IPS-18a (cell line): ENCODE measurements around the gene RNASET2.
"Not testable (repeated sequence)": the region's sequence is repeated elsewhere in the genome, so short reads cannot be mapped to it uniquely, and the experiment has no call there.

Experiments
- H3K27ac ChIP-seq: one replicate; pipeline ENCODE4 v1.5.1; 2013; ENCODE audit warnings: low read length
- H3K27me3 ChIP-seq: one replicate; pipeline ENCODE4 v1.6.1; 2013; ENCODE audit warnings: mild to moderate bottlenecking, low read length; ENCODE audit not compliant: control insufficient read depth, insufficient read depth
- H3K36me3 ChIP-seq: one replicate; pipeline ENCODE4 v1.6.1; 2013; ENCODE audit warnings: low read depth, low read length; ENCODE audit not compliant: control insufficient read depth
- H3K4me1 ChIP-seq: one replicate; pipeline ENCODE4 v1.6.1; 2013; ENCODE audit warnings: low read depth, low read length; ENCODE audit not compliant: control insufficient read depth
- H3K4me3 ChIP-seq: one replicate; pipeline ENCODE4 v1.5.1; 2013; ENCODE audit warnings: low read length
- H3K9ac ChIP-seq: one replicate; pipeline ENCODE4 v1.6.1; 2013; ENCODE audit warnings: mild to moderate bottlenecking, low read length, moderate library complexity
- H3K9me3 ChIP-seq: one replicate; pipeline ENCODE4 v1.6.1; 2013; ENCODE audit warnings: low read depth, low read length; ENCODE audit not compliant: control insufficient read depth

Gene RNASET2

GRCh38 chr6:166951670-166952060, 4.7 kb downstream of the RNASET2 start:
- Histone ChIP-seq H3K9ac (no peak overlapping the region), H3K27ac (no peak overlapping the region), H3K4me1 (peaks cover 6% of the 10 kb centered on the region), H3K4me3 (no peak overlapping the region), H3K36me3 (no peaks in the 10 kb centered on the region), H3K9me3 (no peaks in the 10 kb centered on the region), H3K27me3 (peaks cover 12% of the 10 kb centered on the region)

GRCh38 chr6:166950892-166951669, 5.3 kb downstream of the RNASET2 start:
- not testable (repeated sequence) for H3K4me1 ChIP-seq, H3K4me3 ChIP-seq, H3K27ac ChIP-seq, H3K36me3 ChIP-seq, H3K9ac ChIP-seq, H3K9me3 ChIP-seq
- H3K27me3 ChIP-seq = peaks cover 12% of the 10 kb centered on the region

GRCh38 chr6:166950443-166950821, 5.9 kb downstream of the RNASET2 start:
- no peak overlapping the region for H3K9ac ChIP-seq
- no peaks in the 10 kb centered on the region for H3K36me3 ChIP-seq
- peaks cover 6% of the 10 kb centered on the region for H3K4me1 ChIP-seq
- peaks cover 7% of the 10 kb centered on the region for H3K27me3 ChIP-seq
- H3K4me3 ChIP-seq = no peak overlapping the region
- no peaks in the 10 kb centered on the region for H3K9me3 ChIP-seq
- no peak overlapping the region for H3K27ac ChIP-seq

GRCh38 chr6:166949528-166950442, 6.6 kb downstream of the RNASET2 start:
- H3K27ac ChIP-seq = no peak overlapping the region
- no peak overlapping the region for H3K4me3 ChIP-seq
- H3K4me1 ChIP-seq = peaks cover 6% of the 10 kb centered on the region
- no peaks in the 10 kb centered on the region for H3K36me3 ChIP-seq
- H3K9ac ChIP-seq = no peak overlapping the region
- no peaks in the 10 kb centered on the region for H3K9me3 ChIP-seq
- H3K27me3 ChIP-seq = peaks cover under 1% of the 10 kb centered on the region

- not testable (repeated sequence) for H3K27me3 ChIP-seq, H3K9ac ChIP-seq, H3K9me3 ChIP-seq, H3K4me1 ChIP-seq, H3K27ac ChIP-seq, H3K4me3 ChIP-seq, H3K36me3 ChIP-seq
These were observed 7.6 kb downstream of the RNASET2 start for GRCh38 chr6:166948724-166949123.

GRCh38 chr6:166947251-166947650, 9.1 kb downstream of the RNASET2 start:
- Histone ChIP-seq H3K4me1 (peaks cover 6% of the 10 kb centered on the region), H3K4me3 (no peak overlapping the region), H3K9me3 (no peaks in the 10 kb centered on the region), H3K27ac (no peak overlapping the region), H3K36me3 (no peaks in the 10 kb centered on the region), H3K27me3 (no peaks in the 10 kb centered on the region), H3K9ac (no peak overlapping the region)

GRCh38 chr6:166946125-166946524, 10.2 kb downstream of the RNASET2 start:
- H3K27me3 ChIP-seq = no peaks in the 10 kb centered on the region
- no peaks in the 10 kb centered on the region for H3K9me3 ChIP-seq
- no peak overlapping the region for H3K27ac ChIP-seq
- H3K36me3 ChIP-seq = no peaks in the 10 kb centered on the region
- H3K4me3 ChIP-seq = no peak overlapping the region
- H3K9ac ChIP-seq = no peak overlapping the region
- peaks cover 6% of the 10 kb centered on the region for H3K4me1 ChIP-seq

- Histone ChIP-seq H3K4me1 (peaks cover under 1% of the 10 kb centered on the region), H3K9me3 (no peaks in the 10 kb centered on the region), H3K27ac (no peak overlapping the region), H3K36me3 (no peaks in the 10 kb centered on the region), H3K27me3 (no peaks in the 10 kb centered on the region), H3K4me3 (no peak overlapping the region), H3K9ac (no peak overlapping the region)
These were observed 11.6 kb downstream of the RNASET2 start for GRCh38 chr6:166944666-166945256.

- Histone ChIP-seq H3K9me3 (no peaks in the 10 kb centered on the region), H3K27me3 (no peaks in the 10 kb centered on the region), H3K36me3 (peaks cover 2% of the 10 kb centered on the region), H3K4me3 (no peak overlapping the region), H3K9ac (no peak overlapping the region), H3K27ac (no peak overlapping the region), H3K4me1 (no peaks in the 10 kb centered on the region)
These were observed 13.8 kb downstream of the RNASET2 start for GRCh38 chr6:166942393-166943168.

- Histone ChIP-seq H3K4me3 (no peak overlapping the region), H3K9ac (no peak overlapping the region), H3K9me3 (no peaks in the 10 kb centered on the region), H3K27ac (no peak overlapping the region), H3K27me3 (no peaks in the 10 kb centered on the region), H3K4me1 (no peaks in the 10 kb centered on the region), H3K36me3 (peaks cover 2% of the 10 kb centered on the region)
These were observed 15.7 kb downstream of the RNASET2 start for GRCh38 chr6:166940643-166941068.

- H3K9ac ChIP-seq = no peak overlapping the region
- no peaks in the 10 kb centered on the region for H3K9me3 ChIP-seq
- H3K4me3 ChIP-seq = no peak overlapping the region
- no peaks in the 10 kb centered on the region for H3K4me1 ChIP-seq
- no peaks in the 10 kb centered on the region for H3K27me3 ChIP-seq
- peaks cover 2% of the 10 kb centered on the region for H3K36me3 ChIP-seq
- no peak overlapping the region for H3K27ac ChIP-seq
These were observed 16.5 kb downstream of the RNASET2 start for GRCh38 chr6:166939894-166940293.
